Erythroblast (primary cell): ENCODE data around the gene USP17L13.
"Not testable (repeated sequence)": the region's sequence is repeated elsewhere in the genome, so short reads cannot be mapped to it uniquely, and the experiment has no call there.

Experiments
- GATA1 ChIP-seq: IDR thresholded peaks from 2 replicates; pipeline ENCODE4 v1.6.1; 2011; ENCODE audit warnings: low read depth, mild to moderate bottlenecking, control low read depth, low read length, moderate library complexity
- POLR2A ChIP-seq: IDR thresholded peaks from 2 replicates; pipeline ENCODE4 v1.6.1; 2011; ENCODE audit warnings: mild to moderate bottlenecking, low read length

DNA sequence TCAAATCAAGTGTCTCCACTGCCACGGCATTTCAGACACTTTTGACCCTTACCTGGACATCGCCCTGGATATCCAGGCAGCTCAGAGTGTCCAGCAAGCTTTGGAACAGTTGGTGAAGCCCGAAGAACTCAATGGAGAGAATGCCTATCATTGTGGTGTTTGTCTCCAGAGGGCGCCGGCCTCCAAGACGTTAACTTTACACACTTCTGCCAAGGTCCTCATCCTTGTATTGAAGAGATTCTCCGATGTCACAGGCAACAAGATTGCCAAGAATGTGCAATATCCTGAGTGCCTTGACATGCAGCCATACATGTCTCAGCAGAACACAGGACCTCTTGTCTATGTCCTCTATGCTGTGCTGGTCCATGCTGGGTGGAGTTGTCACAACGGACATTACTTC lies 5.6 kb downstream of the USP17L13 start:
- not testable (repeated sequence) for TF ChIP-seq POLR2A, GATA1
